Measurements from ENCODE around the gene INTS6L. TPM values are rescaled to one million over a fixed set of nuclear protein-coding genes. Genes with fewer than 3 reads are reported as not detected.

INTS6L gene
- polyA plus RNA-seq, 1 experiment, result 2.7 TPM

GRCh38 chrX:135497736-135498135, 22.7 kb upstream of the INTS6L start:
- TF ChIP-seq CTCF (IDR thresholded peaks at IDR 0.05; ENCODE audit: insufficient read depth, low read depth, low read length), result no peak
- no peak for DNase-seq (ENCODE audit: low read depth)
- CTCF ChIA-PET, result no interaction called here
- no peaks in the 10 kb centered on the region for H3K27me3 ChIP-seq (ENCODE audit: control insufficient read depth, insufficient read depth, low read length)
- H3K36me3 ChIP-seq (ENCODE audit: control insufficient read depth, insufficient read depth, low read length), result no peaks in the 10 kb centered on the region
- POLR2A ChIA-PET, result no interaction called here
- no peak overlapping the region for H3K4me3 ChIP-seq (ENCODE audit: low read depth, low read length)

- H3K4me3 ChIP-seq (ENCODE audit: low read depth, low read length), result no peak overlapping the region
- CTCF ChIA-PET, result no interaction called here
- no peak for TF ChIP-seq CTCF (IDR thresholded peaks at IDR 0.05; ENCODE audit: insufficient read depth, low read depth, low read length)
- no peaks in the 10 kb centered on the region for H3K27me3 ChIP-seq (ENCODE audit: control insufficient read depth, insufficient read depth, low read length)
- no peaks in the 10 kb centered on the region for H3K36me3 ChIP-seq (ENCODE audit: control insufficient read depth, insufficient read depth, low read length)
- POLR2A ChIA-PET, result no interaction called here
- DNase-seq (ENCODE audit: low read depth), result no peak
Measured at GRCh38 chrX:135498236-135498635, 22.2 kb upstream of the INTS6L start.

GRCh38 chrX:135505351-135505750, 15.1 kb upstream of the INTS6L start:
- POLR2A ChIA-PET, result no interaction called here
- no peaks in the 10 kb centered on the region for H3K27me3 ChIP-seq (ENCODE audit: control insufficient read depth, insufficient read depth, low read length)
- no peak for DNase-seq (ENCODE audit: low read depth)
- H3K4me3 ChIP-seq (ENCODE audit: low read depth, low read length), result no peak overlapping the region
- H3K36me3 ChIP-seq (ENCODE audit: control insufficient read depth, insufficient read depth, low read length), result no peaks in the 10 kb centered on the region
- CTCF ChIA-PET, result no interaction called here
- TF ChIP-seq CTCF (IDR thresholded peaks at IDR 0.05; ENCODE audit: insufficient read depth, low read depth, low read length), result no peak

- Histone ChIP-seq H3K4me3 (ENCODE audit: low read depth, low read length) (no peak overlapping the region), H3K27me3 (ENCODE audit: control insufficient read depth, insufficient read depth, low read length) (no peaks in the 10 kb centered on the region), H3K36me3 (ENCODE audit: control insufficient read depth, insufficient read depth, low read length) (no peaks in the 10 kb centered on the region)
- ChIA-PET CTCF (no interaction called here), POLR2A (no interaction called here)
- no peak for TF ChIP-seq CTCF (IDR thresholded peaks at IDR 0.05; ENCODE audit: insufficient read depth, low read depth, low read length)
- DNase-seq (ENCODE audit: low read depth), result no peak
Measured at GRCh38 chrX:135509885-135510284, 10.6 kb upstream of the INTS6L start.

GRCh38 chrX:135512508-135513129, 7.8 kb upstream of the INTS6L start:
- POLR2A ChIA-PET, result no interaction called here
- CTCF ChIA-PET, result no interaction called here

More at GRCh38 chrX:135512508-135513129, 7.8 kb upstream of the INTS6L start:
- no peak for TF ChIP-seq CTCF (IDR thresholded peaks at IDR 0.05; ENCODE audit: insufficient read depth, low read depth, low read length)
- Histone ChIP-seq H3K4me3 (ENCODE audit: low read depth, low read length) (no peak overlapping the region), H3K36me3 (ENCODE audit: control insufficient read depth, insufficient read depth, low read length) (no peaks in the 10 kb centered on the region), H3K27me3 (ENCODE audit: control insufficient read depth, insufficient read depth, low read length) (no peaks in the 10 kb centered on the region)
- DNase-seq (ENCODE audit: low read depth), result no peak
